ENCODE data around the gene LMOD1. TPM values are rescaled to one million over a fixed set of nuclear protein-coding genes. Genes with fewer than 3 reads are reported as not detected.
A peak's percentile ranks its signal among the peaks of the same experiment; 100 is the strongest.
"Not testable (repeated sequence)": the region's sequence is repeated elsewhere in the genome, so short reads cannot be mapped to it uniquely, and the experiment has no call there.

LMOD1 gene
- total and polyA plus RNA-seq, 2 donors (not counting 3 experiments of a cell fraction or from before 2014, with no cell fraction given) = 0.19 to 0.33 TPM

GRCh38 chr1:201861448-201861847, 84.9 kb downstream of the LMOD1 start:
- FAIRE-seq (no peak), DNase-seq (ENCODE audit: low read depth, low spot score) (no peak)
- Histone ChIP-seq H3K27me3 (ENCODE audit: control insufficient read depth in 2 of 2, insufficient read depth in 2 of 2, low read length in 2 of 2) (no peaks in the 10 kb centered on the region), H3K9me1 (replicated peaks; ENCODE audit: control insufficient read depth, extremely low read depth, insufficient read depth, low read length) (no peaks in the 10 kb centered on the region), H3K4me2 (ENCODE audit: insufficient read depth, low read length) (no peak overlapping the region), H2AFZ (ENCODE audit: low read depth, low read length) (no peak overlapping the region), H3K4me3 (replicated peaks in 1 of 3; ENCODE audit: insufficient read depth in 1 of 3, low read depth in 1 of 3, low read length in 3 of 3) (no peak overlapping the region), H3K4me1 (ENCODE audit: control insufficient read depth, extremely low read depth, insufficient read depth, low read length) (peaks cover 24% of the 10 kb centered on the region), H3K36me3 (ENCODE audit: control insufficient read depth in 2 of 2, extremely low read depth in 1 of 2, insufficient read depth in 2 of 2, low read length in 2 of 2) (peaks cover 20 to 27% of the 10 kb centered on the region in 2 experiments), H3K27ac (ENCODE audit: insufficient read depth, low read depth, low read length) (no peak overlapping the region), H4K20me1 (replicated peaks; ENCODE audit: control insufficient read depth, extremely low read depth, insufficient read depth, low read length) (no peaks in the 10 kb centered on the region), H3K79me2 (ENCODE audit: control insufficient read depth, insufficient read depth, low read length) (peaks cover 2% of the 10 kb centered on the region), H3K9me3 (replicated peaks; ENCODE audit: control insufficient read depth, insufficient read depth, low read length) (no peaks in the 10 kb centered on the region), H3K9ac (replicated peaks; ENCODE audit: extremely low read depth, insufficient read depth, low read length) (no peak overlapping the region)
- intact Hi-C loops (cut with micrococcal nuclease) = no loop called here
- ChIA-PET POLR2A (no interaction called here), CTCF (interaction anchor here (1.7 kb wide), 1 partner anchor 33 kb away, joined by 4 read pairs; no protein-coding TSS in a partner anchor)
- BruUV-seq (replicated peaks) = no TSS peak
- TF ChIP-seq POLR2AphosphoS5 (IDR thresholded peaks at IDR 0.05; ENCODE audit: insufficient read depth, low read depth, low read length) (no peak), CTCF (IDR thresholded peaks at IDR 0.05; ENCODE audit: extremely low read depth in 1 of 2, insufficient read depth in 1 of 2, low read depth in 1 of 2, low read length in 2 of 2) (no peak)
- dilution Hi-C loops (cut with MboI; ENCODE audit: extremely low pct_ligation_motif_present, low sequenced_read_pairs) = no loop called here

- Histone ChIP-seq H3K79me2 (ENCODE audit: control insufficient read depth, insufficient read depth, low read length) (peaks cover 2% of the 10 kb centered on the region), H3K9me3 (replicated peaks; ENCODE audit: control insufficient read depth, insufficient read depth, low read length) (no peaks in the 10 kb centered on the region), H3K27me3 (ENCODE audit: control insufficient read depth in 2 of 2, insufficient read depth in 2 of 2, low read length in 2 of 2) (no peaks in the 10 kb centered on the region), H3K4me2 (ENCODE audit: insufficient read depth, low read length) (peak overlapping the region; percentile 61), H4K20me1 (replicated peaks; ENCODE audit: control insufficient read depth, extremely low read depth, insufficient read depth, low read length) (no peaks in the 10 kb centered on the region), H3K36me3 (ENCODE audit: control insufficient read depth in 2 of 2, extremely low read depth in 1 of 2, insufficient read depth in 2 of 2, low read length in 2 of 2) (peaks cover 25 to 39% of the 10 kb centered on the region in 2 experiments), H3K9ac (replicated peaks; ENCODE audit: extremely low read depth, insufficient read depth, low read length) (no peak overlapping the region), H2AFZ (ENCODE audit: low read depth, low read length) (no peak overlapping the region), H3K9me1 (replicated peaks; ENCODE audit: control insufficient read depth, extremely low read depth, insufficient read depth, low read length) (no peaks in the 10 kb centered on the region), H3K4me1 (ENCODE audit: control insufficient read depth, extremely low read depth, insufficient read depth, low read length) (peaks cover 24% of the 10 kb centered on the region), H3K27ac (ENCODE audit: insufficient read depth, low read depth, low read length) (peak overlapping the region; percentile 26), H3K4me3 (replicated peaks in 1 of 3; ENCODE audit: insufficient read depth in 1 of 3, low read depth in 1 of 3, low read length in 3 of 3) (no peak overlapping the region)
- DNase-seq (ENCODE audit: low read depth, low spot score) (peak; percentile 89), FAIRE-seq (peak; percentile 94)
- intact Hi-C loops (cut with micrococcal nuclease) (loop anchor here (1.0 kb wide), 2 partner anchors 9 to 30 kb away; partner anchors contain the start of gene IPO9), dilution Hi-C loops (cut with MboI; ENCODE audit: extremely low pct_ligation_motif_present, low sequenced_read_pairs) (no loop called here)
- ChIA-PET POLR2A (no interaction called here), CTCF (interaction anchor here (1.0 to 2.0 kb wide), 5 partner anchors 9 to 32 kb away, joined by 3 to 8 read pairs (median 7); no protein-coding TSS in a partner anchor)
- TF ChIP-seq EZH2 (IDR thresholded peaks at IDR 0.05; ENCODE audit: borderline replicate concordance, low read depth, low read length, severe bottlenecking) = no peak
- peak; percentile 2 for TF ChIP-seq JUN (IDR thresholded peaks at IDR 0.05; ENCODE audit: borderline replicate concordance, insufficient read depth, insufficient read length, low read depth)
- BruUV-seq (replicated peaks) = no TSS peak
These were observed 86.9 kb downstream of the LMOD1 start for GRCh38 chr1:201859424-201859823.

GRCh38 chr1:201856722-201857121, 89.6 kb downstream of the LMOD1 start:
- BruUV-seq (replicated peaks); H2AFZ ChIP-seq (ENCODE audit: low read depth, low read length); H3K9me3 ChIP-seq (replicated peaks; ENCODE audit: control insufficient read depth, insufficient read depth, low read length); intact Hi-C loops (cut with micrococcal nuclease); H3K27me3 ChIP-seq (ENCODE audit: control insufficient read depth in 2 of 2, insufficient read depth in 2 of 2, low read length in 2 of 2); H3K4me2 ChIP-seq (ENCODE audit: insufficient read depth, low read length); H3K79me2 ChIP-seq (ENCODE audit: control insufficient read depth, insufficient read depth, low read length); FAIRE-seq; H3K4me3 ChIP-seq (replicated peaks in 1 of 3; ENCODE audit: insufficient read depth in 1 of 3, low read depth in 1 of 3, low read length in 3 of 3); H3K9me1 ChIP-seq (replicated peaks; ENCODE audit: control insufficient read depth, extremely low read depth, insufficient read depth, low read length); H3K9ac ChIP-seq (replicated peaks; ENCODE audit: extremely low read depth, insufficient read depth, low read length); DNase-seq (ENCODE audit: low read depth, low spot score); dilution Hi-C loops (cut with MboI; ENCODE audit: extremely low pct_ligation_motif_present, low sequenced_read_pairs); H4K20me1 ChIP-seq (replicated peaks; ENCODE audit: control insufficient read depth, extremely low read depth, insufficient read depth, low read length); POLR2A ChIA-PET; H3K27ac ChIP-seq (ENCODE audit: insufficient read depth, low read depth, low read length): not testable (repeated sequence)
- peaks cover 36 to 48% of the 10 kb centered on the region in 2 experiments for H3K36me3 ChIP-seq (ENCODE audit: control insufficient read depth in 2 of 2, extremely low read depth in 1 of 2, insufficient read depth in 2 of 2, low read length in 2 of 2)
- CTCF ChIA-PET = interaction anchor here (0.7 to 1.4 kb wide), 2 partner anchors 12 to 28 kb away, joined by 3 to 7 read pairs; partner anchors contain the start of gene IPO9
- peaks cover 32% of the 10 kb centered on the region for H3K4me1 ChIP-seq (ENCODE audit: control insufficient read depth, extremely low read depth, insufficient read depth, low read length)

Data from endothelial cell of umbilical vein (primary cell).